ENCODE measurements around the gene NSUN4. TPM values are rescaled to one million over a fixed set of nuclear protein-coding genes. Genes with fewer than 3 reads are reported as not detected.
"Not testable (repeated sequence)": the region's sequence is repeated elsewhere in the genome, so short reads cannot be mapped to it uniquely, and the experiment has no call there.

Gene NSUN4
- total RNA-seq, 2 donors from 2014 or later, result 9.1 to 13.9 TPM

DNA sequence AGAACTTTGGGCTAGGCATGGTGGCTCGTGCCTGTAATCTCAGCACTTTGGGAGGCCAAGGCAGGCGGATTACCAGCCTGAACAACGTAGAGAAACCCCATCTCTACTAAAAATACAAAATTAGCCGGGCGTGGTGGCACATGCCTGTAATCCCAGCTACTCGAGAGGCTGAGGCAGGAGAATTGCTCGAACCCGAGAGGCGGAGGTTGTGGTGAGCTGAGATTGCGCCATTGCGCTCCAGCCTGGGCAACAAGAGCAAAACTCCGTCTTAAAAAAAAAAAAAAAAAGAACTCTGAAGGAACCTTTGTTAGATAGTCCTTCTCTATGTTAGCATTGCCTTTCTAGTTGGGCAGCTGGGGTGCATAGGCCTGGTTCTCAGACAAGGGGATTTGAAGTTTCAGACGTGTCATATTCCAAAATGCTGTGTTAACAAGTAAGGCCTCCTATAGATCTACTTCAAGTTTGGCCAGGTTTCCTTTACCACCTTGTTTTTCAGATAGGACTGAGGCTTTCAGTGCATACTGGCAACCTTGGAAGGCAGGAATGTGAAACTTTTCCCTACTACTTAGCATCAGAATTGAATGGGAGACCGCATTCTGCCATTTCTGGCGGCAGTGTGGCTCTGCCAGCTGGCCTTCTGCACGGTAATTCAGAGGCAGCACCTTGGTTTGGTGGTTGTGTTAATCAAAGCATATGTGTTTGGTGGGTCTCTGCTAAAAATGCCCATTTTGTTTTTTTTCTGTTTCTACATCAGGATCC lies 31.0 kb upstream of the NSUN4 start:
- Histone ChIP-seq H3K36me3 (peaks cover 56% of the 10 kb centered on the region), H3K9me3 (no peaks in the 10 kb centered on the region), H3K27me3 (no peaks in the 10 kb centered on the region), H3K4me1 (peaks cover 0 to 45% of the 10 kb centered on the region in 2 donors), H3K27ac (no peak overlapping the region), H3K4me3 (no peak overlapping the region)
- TF ChIP-seq, protein P1, sequence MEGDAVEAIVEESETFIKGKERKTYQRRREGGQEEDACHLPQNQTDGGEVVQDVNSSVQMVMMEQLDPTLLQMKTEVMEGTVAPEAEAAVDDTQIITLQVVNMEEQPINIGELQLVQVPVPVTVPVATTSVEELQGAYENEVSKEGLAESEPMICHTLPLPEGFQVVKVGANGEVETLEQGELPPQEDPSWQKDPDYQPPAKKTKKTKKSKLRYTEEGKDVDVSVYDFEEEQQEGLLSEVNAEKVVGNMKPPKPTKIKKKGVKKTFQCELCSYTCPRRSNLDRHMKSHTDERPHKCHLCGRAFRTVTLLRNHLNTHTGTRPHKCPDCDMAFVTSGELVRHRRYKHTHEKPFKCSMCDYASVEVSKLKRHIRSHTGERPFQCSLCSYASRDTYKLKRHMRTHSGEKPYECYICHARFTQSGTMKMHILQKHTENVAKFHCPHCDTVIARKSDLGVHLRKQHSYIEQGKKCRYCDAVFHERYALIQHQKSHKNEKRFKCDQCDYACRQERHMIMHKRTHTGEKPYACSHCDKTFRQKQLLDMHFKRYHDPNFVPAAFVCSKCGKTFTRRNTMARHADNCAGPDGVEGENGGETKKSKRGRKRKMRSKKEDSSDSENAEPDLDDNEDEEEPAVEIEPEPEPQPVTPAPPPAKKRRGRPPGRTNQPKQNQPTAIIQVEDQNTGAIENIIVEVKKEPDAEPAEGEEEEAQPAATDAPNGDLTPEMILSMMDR (IDR thresholded peaks at IDR 0.05), result no peak
- DNase-seq (ENCODE audit: low spot score), result no peak

DNA sequence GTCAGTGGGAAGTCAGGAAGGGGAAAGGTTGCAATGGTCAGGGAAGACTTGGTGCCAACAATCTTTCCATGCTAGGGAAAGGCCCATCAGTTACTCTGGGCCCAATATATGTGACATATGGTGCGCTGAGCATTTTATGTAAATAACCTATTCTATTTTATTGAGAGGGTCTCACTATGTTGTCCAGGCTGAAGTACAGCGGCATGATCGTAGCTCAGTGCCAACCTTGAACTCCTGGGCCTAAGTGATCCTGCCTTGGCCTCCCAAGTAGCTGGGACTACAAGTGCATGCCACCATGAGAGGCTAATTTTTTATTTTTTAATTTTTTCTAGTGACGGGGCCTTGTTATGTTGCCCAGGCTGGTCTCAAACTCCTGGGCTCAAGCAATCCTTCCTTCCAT lies 30.3 kb upstream of the NSUN4 start:
- H3K9me3 ChIP-seq, result no peaks in the 10 kb centered on the region
- TF ChIP-seq, protein P1 (IDR thresholded peaks at IDR 0.05), result no peak
- peaks cover 64% of the 10 kb centered on the region for H3K36me3 ChIP-seq
- peaks cover 0 to 38% of the 10 kb centered on the region in 2 donors for H3K4me1 ChIP-seq
- no peak overlapping the region for H3K4me3 ChIP-seq
- H3K27ac ChIP-seq, result no peak overlapping the region
- no peaks in the 10 kb centered on the region for H3K27me3 ChIP-seq
- DNase-seq (ENCODE audit: low spot score), result no peak

DNA sequence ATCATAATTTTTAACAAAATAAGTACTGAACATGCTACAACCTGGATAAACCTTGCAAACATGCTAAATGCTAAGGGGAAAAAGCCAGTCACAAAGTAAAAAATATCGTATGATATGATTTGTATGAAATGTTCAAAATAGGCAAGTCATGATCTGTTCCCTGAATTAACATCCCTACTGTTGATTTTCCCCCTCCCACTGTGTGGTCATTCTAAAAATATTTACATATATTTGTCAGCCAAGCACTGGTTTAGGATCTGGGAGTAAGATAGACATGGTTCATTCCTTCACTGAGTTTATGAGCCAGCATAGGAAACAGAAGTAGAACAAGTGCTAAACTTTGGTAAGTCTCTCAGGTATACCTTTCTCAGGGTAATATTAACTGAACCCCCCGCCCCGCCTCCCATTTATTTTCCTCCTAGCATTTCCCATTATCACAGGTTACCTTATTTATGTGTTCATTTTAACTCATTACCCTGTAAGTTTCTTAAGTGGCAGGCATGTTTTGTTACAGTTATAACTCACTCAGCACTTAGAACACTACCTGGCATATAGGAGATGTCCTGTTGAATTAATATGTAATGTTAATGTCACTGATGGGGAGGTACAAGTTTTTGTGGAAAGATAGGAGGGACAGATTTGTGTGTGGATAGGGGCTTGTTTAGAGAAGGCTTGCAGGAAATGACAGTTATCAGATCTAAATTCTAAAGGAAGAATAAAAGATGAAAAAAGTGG lies 24.8 kb upstream of the NSUN4 start:
- Histone ChIP-seq H3K4me1 (no peaks in the 10 kb centered on the region), H3K27ac (no peak overlapping the region), H3K36me3 (peaks cover 65% of the 10 kb centered on the region), H3K27me3 (no peaks in the 10 kb centered on the region), H3K4me3 (no peak overlapping the region), H3K9me3 (no peaks in the 10 kb centered on the region)
- no peak for DNase-seq (ENCODE audit: low spot score)
- TF ChIP-seq, protein P1 (IDR thresholded peaks at IDR 0.05), result no peak

DNA sequence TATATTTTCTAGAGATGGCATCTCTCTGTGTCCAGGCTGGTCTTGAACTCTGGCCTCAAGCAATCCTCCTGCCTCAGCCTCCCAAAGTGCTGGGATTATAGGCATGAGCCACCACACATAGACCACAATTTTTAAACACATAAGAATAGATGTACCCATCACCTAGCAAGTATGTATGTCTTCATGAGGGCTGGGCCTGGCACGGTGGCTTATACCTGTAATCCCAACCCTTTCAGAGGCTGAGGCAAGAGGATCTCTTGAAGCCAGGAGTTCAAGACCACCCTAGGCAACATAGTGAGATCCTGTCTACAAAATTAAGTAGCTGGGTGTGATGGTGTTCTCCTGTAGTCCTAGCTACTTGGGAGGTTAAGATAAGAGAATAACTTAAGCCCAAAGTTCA lies 23.3 kb upstream of the NSUN4 start:
- H3K4me3 ChIP-seq, result no peak overlapping the region
- no peaks in the 10 kb centered on the region for H3K27me3 ChIP-seq
- no peaks in the 10 kb centered on the region for H3K4me1 ChIP-seq
- TF ChIP-seq, protein P1 (IDR thresholded peaks at IDR 0.05), result no peak
- no peaks in the 10 kb centered on the region for H3K9me3 ChIP-seq
- H3K27ac ChIP-seq, result no peak overlapping the region
- no peak for DNase-seq (ENCODE audit: low spot score)
- H3K36me3 ChIP-seq, result peaks cover 50% of the 10 kb centered on the region

DNA sequence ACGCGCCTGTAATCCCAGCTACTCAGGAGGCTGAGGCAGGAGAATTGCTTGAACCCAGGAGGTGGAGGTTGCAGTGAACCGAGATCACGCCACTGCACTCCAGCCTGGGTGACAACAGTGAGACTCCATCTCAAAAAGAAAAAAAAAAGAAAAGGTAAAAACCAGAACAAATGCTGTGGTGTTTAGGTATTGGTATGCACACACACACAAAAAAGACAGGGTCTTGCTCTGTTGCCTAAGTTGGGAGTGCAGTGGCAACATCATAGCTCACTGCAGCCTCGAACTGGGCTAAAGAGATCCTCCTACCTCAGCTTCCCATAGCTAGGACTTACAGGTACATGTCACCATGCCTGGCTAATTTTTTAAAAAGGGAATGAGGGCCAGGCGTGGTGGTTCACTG lies 21.3 kb upstream of the NSUN4 start:
- not testable (repeated sequence) for H3K9me3 ChIP-seq; H3K4me3 ChIP-seq; H3K27me3 ChIP-seq; H3K4me1 ChIP-seq; H3K27ac ChIP-seq; DNase-seq (ENCODE audit: low spot score)
- H3K36me3 ChIP-seq, result peaks cover 30% of the 10 kb centered on the region

DNA sequence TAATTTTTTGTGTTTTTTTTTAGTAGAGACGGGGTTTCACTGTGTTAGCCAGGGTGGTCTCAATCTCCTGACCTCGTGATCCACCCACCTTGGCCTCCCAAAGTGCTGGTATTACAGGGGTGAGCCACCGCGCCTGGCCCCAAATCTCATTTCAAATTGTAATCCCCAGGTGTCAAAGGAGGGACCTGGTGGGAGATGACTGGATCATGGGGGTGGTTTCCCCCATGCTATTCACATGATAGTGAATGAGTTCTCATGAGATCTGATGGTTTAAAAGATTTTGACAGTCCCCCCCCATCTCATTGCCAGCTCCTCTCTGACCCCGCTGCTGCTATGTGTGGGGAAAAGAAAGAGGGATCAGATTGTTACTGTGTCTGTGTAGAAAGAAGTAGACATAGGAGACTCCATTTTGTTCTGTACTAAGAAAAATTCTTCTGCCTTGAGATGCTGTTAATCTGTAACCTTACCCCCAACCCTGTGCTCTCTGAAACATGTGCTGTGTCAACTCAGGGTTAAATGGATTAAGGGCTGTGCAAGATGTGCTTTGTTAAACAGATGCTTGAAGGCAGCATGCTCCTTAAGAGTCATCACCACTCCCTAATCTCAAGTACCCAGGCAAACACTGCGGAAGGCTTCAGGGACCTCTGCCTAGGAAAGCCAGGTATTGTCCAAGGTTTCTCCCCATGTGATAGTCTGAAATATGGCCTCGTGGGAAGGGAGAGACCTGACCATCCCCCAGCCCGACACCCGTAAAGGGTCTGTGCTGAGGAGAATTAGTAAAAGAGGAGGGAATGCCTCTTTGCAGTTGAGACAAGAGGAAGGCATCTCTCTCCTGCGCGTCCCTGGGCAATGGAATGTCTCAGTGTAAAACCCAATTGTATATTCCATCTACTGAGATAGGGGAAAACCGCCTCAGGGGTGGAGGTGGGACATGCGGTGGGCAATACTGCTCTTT lies 20.4 kb upstream of the NSUN4 start:
- not testable (repeated sequence) for H3K4me1 ChIP-seq; H3K27me3 ChIP-seq; H3K27ac ChIP-seq; H3K9me3 ChIP-seq; H3K4me3 ChIP-seq; DNase-seq (ENCODE audit: low spot score)
- peaks cover 21% of the 10 kb centered on the region for H3K36me3 ChIP-seq

DNA sequence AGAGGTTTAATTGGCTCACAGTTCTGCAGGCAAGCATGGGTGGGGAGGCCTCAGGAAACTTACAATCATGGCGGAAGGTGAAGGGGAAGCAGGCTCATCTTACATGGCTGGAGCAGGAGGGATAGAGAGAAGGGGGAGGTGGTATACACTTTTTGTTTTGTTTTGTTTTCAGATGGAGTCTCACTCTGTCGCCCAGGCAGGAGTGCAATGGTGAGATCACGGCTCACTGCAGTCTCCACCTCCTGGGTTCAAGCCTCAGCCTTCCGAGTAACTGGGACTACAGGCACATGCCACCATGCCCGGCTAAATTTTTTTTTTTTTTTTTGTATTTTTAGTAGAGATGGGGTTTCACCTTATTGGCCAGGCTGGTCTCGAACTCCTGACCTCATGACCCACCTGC lies 18.4 kb upstream of the NSUN4 start:
- H3K36me3 ChIP-seq; H3K9me3 ChIP-seq; DNase-seq (ENCODE audit: low spot score); H3K4me1 ChIP-seq; H3K4me3 ChIP-seq; H3K27me3 ChIP-seq; H3K27ac ChIP-seq: not testable (repeated sequence)

DNA sequence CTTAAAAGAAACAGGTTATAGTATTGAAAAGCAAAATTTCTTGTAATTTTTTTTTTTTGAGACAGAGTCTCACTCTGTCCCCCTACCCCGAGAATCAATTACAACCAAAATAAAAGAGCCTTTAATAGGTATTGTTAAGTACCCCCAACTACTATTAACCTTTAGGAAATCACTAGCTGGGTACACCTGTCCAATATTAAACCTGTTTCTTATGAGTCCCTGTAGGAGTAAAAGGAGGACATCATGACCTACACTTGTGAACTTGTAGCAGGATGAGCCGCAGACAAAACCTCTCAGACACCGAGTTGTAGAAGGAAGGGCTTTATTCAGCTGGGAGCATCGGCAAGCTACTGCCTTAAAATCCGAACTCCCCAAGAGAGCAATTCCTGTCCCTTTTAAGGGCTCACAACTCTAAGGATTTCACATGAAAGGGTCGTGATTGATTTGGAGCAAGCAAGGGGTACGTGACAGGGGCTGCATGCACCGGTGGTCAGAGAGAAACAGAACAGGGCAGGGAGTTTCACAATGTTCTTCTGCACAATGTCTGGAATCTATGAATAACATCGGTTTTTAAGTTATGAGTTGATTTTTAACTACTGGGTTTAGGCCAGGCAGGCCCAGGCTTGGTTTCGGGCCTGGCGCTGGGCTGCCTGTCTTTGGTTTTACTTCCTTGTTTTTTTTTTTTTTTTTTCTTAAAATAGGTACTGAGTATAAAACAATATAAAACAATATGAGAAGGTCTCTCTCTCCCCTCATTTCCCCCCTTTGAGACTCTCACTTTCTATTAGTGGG lies 15.1 kb upstream of the NSUN4 start:
- not testable (repeated sequence) for H3K4me3 ChIP-seq; H3K4me1 ChIP-seq; H3K27ac ChIP-seq; H3K27me3 ChIP-seq; DNase-seq (ENCODE audit: low spot score); H3K36me3 ChIP-seq; H3K9me3 ChIP-seq

DNA sequence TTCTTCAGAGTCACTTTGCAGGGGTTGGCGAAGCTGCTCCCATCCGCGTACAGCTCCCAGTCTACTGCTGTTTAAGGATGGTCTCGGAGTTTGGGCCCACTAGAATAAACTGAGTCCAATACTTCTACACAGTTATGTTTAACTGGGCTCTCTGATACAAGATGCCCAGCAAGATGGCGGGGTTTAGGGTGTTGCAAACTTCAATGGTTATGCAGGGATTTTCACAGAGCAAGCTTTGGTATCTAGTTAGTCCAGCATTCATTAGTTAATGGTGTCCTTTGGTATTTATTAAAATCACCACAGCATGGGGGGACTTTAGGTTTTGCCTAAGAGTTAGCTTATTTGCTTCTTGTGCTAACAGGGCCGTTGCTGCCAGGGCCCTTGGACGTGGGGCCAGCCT lies 12.4 kb upstream of the NSUN4 start:
- H3K36me3 ChIP-seq; H3K27me3 ChIP-seq; H3K9me3 ChIP-seq; H3K4me3 ChIP-seq; DNase-seq (ENCODE audit: low spot score); H3K27ac ChIP-seq; H3K4me1 ChIP-seq: not testable (repeated sequence)
